HepG2 (cell line): ENCODE results near the gene RAB11FIP5. TPM values are rescaled to one million over a fixed set of nuclear protein-coding genes. Genes with fewer than 3 reads are reported as not detected.

Source experiments
- ATF7 ChIP-seq, 2 experiments: fragments of 450-650 bp in 1 of 2; sonication (generic) in 1 of 2; formaldehyde crosslinking in 1 of 2; IDR thresholded peaks; 2 replicates each; pipeline versions ENCODE4 v1.4.0 to v1.6.1; 2016 to 2020; ENCODE audit warnings: antibody characterized with exemption in 1 of 2, mild to moderate bottlenecking in 1 of 2, missing genetic modification reagents in 1 of 2
- ATRX ChIP-seq: sonication (generic); formaldehyde crosslinking; IDR thresholded peaks from 2 replicates; pipeline ENCODE4 v1.4.0; 2020; ENCODE audit warnings: missing genetic modification reagents, borderline replicate concordance
- CBFB ChIP-seq: sonication (generic); formaldehyde crosslinking; IDR thresholded peaks from 2 replicates; pipeline ENCODE4 v1.4.0; 2020; ENCODE audit warnings: missing genetic modification reagents
- CREBL2 ChIP-seq: sonication (generic); formaldehyde crosslinking; IDR thresholded peaks from 2 replicates; pipeline ENCODE4 v1.8.1; 2023; ENCODE audit warnings: missing genetic modification reagents, mild to moderate bottlenecking, borderline replicate concordance
- ELK4 ChIP-seq: sonication (generic); formaldehyde crosslinking; IDR thresholded peaks from 2 replicates; pipeline ENCODE4 v1.9.0; 2021; ENCODE audit warnings: missing genetic modification reagents, borderline replicate concordance
- FUBP1 ChIP-seq: sonication (generic); formaldehyde crosslinking; IDR thresholded peaks from 2 replicates; pipeline ENCODE4 v1.5.1; 2020; ENCODE audit warnings: missing genetic modification reagents, mild to moderate bottlenecking, borderline replicate concordance
- GABPA ChIP-seq, 2 experiments: IDR thresholded peaks; 2 replicates each; pipeline ENCODE4 v1.6.1; 2011 to 2016; ENCODE audit warnings: low read depth in 2 of 2, low read length in 1 of 2, missing biosample characterization in 1 of 2, missing genetic modification characterization in 1 of 2
- KMT2B ChIP-seq: IDR thresholded peaks from 2 replicates; pipeline ENCODE4 v1.6.1; 2016; ENCODE audit warnings: missing genetic modification reagents, missing compliant biosample characterization
- MED8 ChIP-seq: sonication (generic); formaldehyde crosslinking; IDR thresholded peaks from 2 replicates; pipeline ENCODE4 v1.8.1; 2023; ENCODE audit warnings: mild to moderate bottlenecking, missing genetic modification reagents; ENCODE audit not compliant: insufficient replicate concordance
- MEIS2 ChIP-seq: sonication (generic); formaldehyde crosslinking; IDR thresholded peaks from 2 replicates; pipeline ENCODE4 v1.9.0; 2021; ENCODE audit warnings: mild to moderate bottlenecking, missing genetic modification reagents
- MIXL1 ChIP-seq: IDR thresholded peaks from 2 replicates; pipeline ENCODE4 v1.6.1; 2016
- RFX5 ChIP-seq: IDR thresholded peaks from 2 replicates; pipeline ENCODE4 v1.6.1; 2011; ENCODE audit warnings: low read depth, low read length, improper control_type of control experiment
- ZEB1 ChIP-seq: IDR thresholded peaks from 2 replicates; pipeline ENCODE4 v1.6.1; 2012; ENCODE audit warnings: mild to moderate bottlenecking, low read depth, inconsistent platforms; ENCODE audit not compliant: insufficient replicate concordance
- ZFAT ChIP-seq: sonication (generic); formaldehyde crosslinking; conservative IDR thresholded peaks from 2 replicates; pipeline ENCODE4 v1.8.1; 2023; ENCODE audit warnings: missing genetic modification reagents, inconsistent platforms
- ZNF232 ChIP-seq: sonication (generic); formaldehyde crosslinking; IDR thresholded peaks from 2 replicates; pipeline ENCODE4 v1.4.0; 2020; ENCODE audit warnings: missing genetic modification reagents, borderline replicate concordance
- ZNF629 ChIP-seq: sonication (generic); formaldehyde crosslinking; conservative IDR thresholded peaks from 2 replicates; pipeline ENCODE4 v1.5.0; 2020; ENCODE audit warnings: missing genetic modification reagents
- polyA plus RNA-seq, 8 experiments: library from polyadenylated mRNA; depleted of rRNA in 3 of 8; stranded (reverse) in 7 of 8; unstranded in 1 of 8; fragments of >200 nt; fragmentation: Illumina TruSeq in 4 of 8; extraction: Trizol in 4 of 8; gene quantifications; 2 replicates each; pipeline versions ENCODE4 v1.2.1 to v1.2.3, GENCODE V29; 2011 to 2016; ENCODE audit warnings: low read depth in 4 of 8, missing spikeins in 1 of 8, mixed read lengths in 1 of 8; ENCODE audit not compliant: insufficient read depth in 1 of 8
- total RNA-seq, 5 experiments: library from RNA; depleted of rRNA; stranded (reverse); fragments of >200 nt; fragmentation: Illumina TruSeq; extraction: Trizol; gene quantifications; 2 replicates each; pipeline ENCODE4 v1.2.3, GENCODE V29; 2016; ENCODE audit warnings: low read depth in 1 of 5
- TF ChIP-seq, protein P1 (sequence below): sonication (generic); formaldehyde crosslinking; IDR thresholded peaks from 2 replicates; pipeline ENCODE4 v1.4.0; 2020; ENCODE audit warnings: missing genetic modification reagents

RAB11FIP5 gene
- total and polyA plus RNA-seq, 2 of the 13 experiments (the other 11 are each of a cell fraction or from before 2014, with no cell fraction given) = 9.4 to 22.9 TPM

- TF ChIP-seq FUBP1 (CRISPR knock-in tag) (no peak), CREBL2 (CRISPR knock-in tag) (peak; percentile 88; the same call in 1 of the 2 replicates), ZNF232 (peak; percentile 73; the same call in 1 of the 2 replicates), ZFAT (CRISPR knock-in tag) (no peak), RFX5 (no peak; the same call in 1 of the 2 replicates), MED8 (no peak), ATRX (CRISPR knock-in tag) (no peak), ATF7 (IDR thresholded peaks at IDR 0.05) (no peak), ATF7 (CRISPR knock-in tag; IDR thresholded peaks at IDR 0.05) (no peak; the same call in 1 of the 2 replicates), MIXL1 (peak; percentile 84), GABPA (IDR thresholded peaks at IDR 0.05; ENCODE audit: low read depth, low read length) (peak; percentile 36; the same call in 1 of the 2 replicates), GABPA (CRISPR knock-in tag; IDR thresholded peaks at IDR 0.05; ENCODE audit: low read depth) (peak; percentile 77), CBFB (peak; percentile 79), KMT2B (CRISPR knock-in tag) (peak; percentile 76), MEIS2 (CRISPR knock-in tag) (peak; percentile 28; the same call in 1 of the 2 replicates), ZNF629 (CRISPR knock-in tag) (0 out of 2 replicates have a peak, but pooled peaks have one; percentile 6), ELK4 (CRISPR knock-in tag) (no peak), ZEB1 (peak; percentile 80)
- TF ChIP-seq, protein P1, sequence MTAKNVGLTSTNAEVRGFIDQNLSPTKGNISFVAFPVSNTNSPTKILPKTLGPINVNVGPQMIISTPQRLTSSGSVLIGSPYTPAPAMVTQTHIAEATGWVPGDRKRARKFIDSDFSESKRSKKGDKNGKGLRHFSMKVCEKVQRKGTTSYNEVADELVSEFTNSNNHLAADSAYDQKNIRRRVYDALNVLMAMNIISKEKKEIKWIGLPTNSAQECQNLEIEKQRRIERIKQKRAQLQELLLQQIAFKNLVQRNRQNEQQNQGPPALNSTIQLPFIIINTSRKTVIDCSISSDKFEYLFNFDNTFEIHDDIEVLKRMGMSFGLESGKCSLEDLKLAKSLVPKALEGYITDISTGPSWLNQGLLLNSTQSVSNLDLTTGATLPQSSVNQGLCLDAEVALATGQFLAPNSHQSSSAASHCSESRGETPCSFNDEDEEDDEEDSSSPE (CRISPR knock-in tag) = peak; percentile 86
Measured at GRCh38 chr2:73071360-73072128, 41.2 kb downstream of the RAB11FIP5 start, which contains the start of gene SFXN5 (continued).
